HepG2 (cell line): ENCODE data around the gene GRAMD4. TPM values are rescaled to one million over a fixed set of nuclear protein-coding genes. Genes with fewer than 3 reads are reported as not detected.

Experiments used
- ATAC-seq: fragments of 200-7000 bp; cut with Tn5 transposase; 3 replicates; pipeline ENCODE4 v1.9.1; 2020; ENCODE audit warnings: mild to moderate bottlenecking, moderate library complexity
- BruUV-seq: library from RNA; stranded (reverse); fragments of 400-500 nt; replicated peaks from 2 replicates; lab custom pipeline; 2021; lab: Mats Ljungman, UMichigan
- CTCF ChIA-PET: fragments of 300-600 bp; formaldehyde crosslinking; extraction: SDS; loops from one replicate; lab custom pipeline; 2021; ENCODE audit warnings: low total read pairs, inconsistent platforms, low intra/inter-chr PET ratio; lab: Yijun Ruan, JAX
- POLR2A ChIA-PET: fragments of 350-600 bp; sonication (Branson Sonifier 250); formaldehyde crosslinking; loops from one replicate; lab custom pipeline; 2020; ENCODE audit warnings: antibody characterized with exemption, inconsistent platforms; lab: Yijun Ruan, JAX
- DNase-seq: peaks from one replicate; pipeline ENCODE4 v3.0.0-alpha.2; 2015; ENCODE audit warnings: low spot score
- FAIRE-seq: peaks from 3 replicates; lab custom pipeline; 2011; peaks lifted over from hg19 to GRCh38; lab: Jason Lieb, UNC
- H2AFZ ChIP-seq: one replicate; pipeline ENCODE4 v1.6.1; 2011; ENCODE audit warnings: low read length, inconsistent platforms
- H3K27ac ChIP-seq: fragments of 300-600 bp; 3 replicates; pipeline ENCODE4 v1.8.0; 2011; ENCODE audit warnings: mixed run types, mild to moderate bottlenecking, mixed read lengths, low read length, inconsistent platforms; ENCODE audit not compliant: insufficient read depth; ENCODE audit errors: extremely low read length
- H3K27me3 ChIP-seq, 2 experiments: fragments of 200-600 bp in 1 of 2; 2 replicates in 1 of 2; 3 replicates in 1 of 2; pipeline versions ENCODE4 v1.6.0 to v1.8.0; 2011; ENCODE audit warnings: low read length in 2 of 2, mild to moderate bottlenecking in 2 of 2, moderate library complexity in 2 of 2, inconsistent platforms in 1 of 2; ENCODE audit not compliant: insufficient read depth in 2 of 2, control insufficient read depth in 1 of 2
- H3K36me3 ChIP-seq, 2 experiments: fragments of 200-600 bp in 1 of 2; replicated peaks in 1 of 2; 2 replicates in 1 of 2; 3 replicates in 1 of 2; pipeline versions ENCODE4 v1.5.1 to v1.8.0; 2011; ENCODE audit warnings: low read length in 2 of 2, inconsistent platforms in 1 of 2; ENCODE audit not compliant: insufficient read depth in 2 of 2, control insufficient read depth in 1 of 2
- H3K4me1 ChIP-seq: 2 replicates; pipeline ENCODE4 v1.5.1; 2012; ENCODE audit warnings: low read length, inconsistent platforms; ENCODE audit not compliant: insufficient read depth
- H3K4me2 ChIP-seq: 2 replicates; pipeline ENCODE4 v1.6.0; 2011; ENCODE audit warnings: low read depth, low read length, inconsistent platforms
- H3K4me3 ChIP-seq, 3 experiments: fragments of 200-600 bp in 1 of 3; sonication (generic), shearing (Covaris generic) in 1 of 3; replicated peaks in 1 of 3; 2 replicates each; pipeline ENCODE4 v1.5.1; 2011 to 2016; ENCODE audit warnings: low read length in 3 of 3, inconsistent platforms in 2 of 3, low read depth in 2 of 3, mild to moderate bottlenecking in 2 of 3, control low read depth in 1 of 3, mixed read lengths in 1 of 3; ENCODE audit not compliant: insufficient read depth in 1 of 3
- H3K79me2 ChIP-seq: one replicate; pipeline ENCODE4 v1.6.1; 2011; ENCODE audit warnings: low read length, inconsistent platforms; ENCODE audit not compliant: insufficient read depth
- H3K9ac ChIP-seq: 2 replicates; pipeline ENCODE4 v1.6.0; 2011; ENCODE audit warnings: mild to moderate bottlenecking, low read depth, low read length, inconsistent platforms; ENCODE audit not compliant: insufficient read depth
- H3K9me3 ChIP-seq: 2 replicates; pipeline ENCODE4 v1.5.1; 2012; ENCODE audit warnings: mild to moderate bottlenecking, low read length
- H4K20me1 ChIP-seq: 2 replicates; pipeline ENCODE4 v1.6.0; 2011; ENCODE audit warnings: inconsistent platforms, mild to moderate bottlenecking, low read length, moderate library complexity; ENCODE audit not compliant: insufficient read depth
- DMAP1 ChIP-seq: IDR thresholded peaks from 2 replicates; pipeline ENCODE4 v1.6.1; 2016
- FOXC1 ChIP-seq: sonication (generic); formaldehyde crosslinking; IDR thresholded peaks from 2 replicates; pipeline ENCODE4 v1.8.0; 2022; ENCODE audit warnings: mild to moderate bottlenecking, missing genetic modification reagents, borderline replicate concordance
- FOXM1 ChIP-seq: sonication (generic); formaldehyde crosslinking; IDR thresholded peaks from 2 replicates; pipeline ENCODE4 v1.5.0; 2020; ENCODE audit warnings: missing genetic modification reagents
- HNF1A ChIP-seq, 2 experiments: sonication (generic) in 1 of 2; formaldehyde crosslinking in 1 of 2; IDR thresholded peaks; 2 replicates each; pipeline versions ENCODE4 v1.4.0 to v1.6.1; 2016 to 2020; ENCODE audit warnings: borderline replicate concordance in 1 of 2, low read depth in 1 of 2, mild to moderate bottlenecking in 1 of 2, missing genetic modification reagents in 1 of 2
- HNRNPL ChIP-seq: fragments of 200-400 bp; formaldehyde crosslinking; IDR thresholded peaks from 2 replicates; pipeline ENCODE4 v1.6.1; 2017; ENCODE audit warnings: mild to moderate bottlenecking, low read depth, low read length
- PAF1 ChIP-seq: IDR thresholded peaks from 2 replicates; pipeline ENCODE4 v1.6.1; 2016; ENCODE audit warnings: missing genetic modification reagents, missing compliant biosample characterization
- TSC22D2 ChIP-seq: sonication (generic); formaldehyde crosslinking; IDR thresholded peaks from 2 replicates; pipeline ENCODE4 v1.5.1; 2020; ENCODE audit warnings: missing genetic modification reagents, mild to moderate bottlenecking, borderline replicate concordance
- ZBTB1 ChIP-seq: sonication (generic); formaldehyde crosslinking; IDR thresholded peaks from 2 replicates; pipeline ENCODE4 v1.4.0; 2020; ENCODE audit warnings: missing genetic modification reagents, borderline replicate concordance
- ZNF276 ChIP-seq: sonication (generic); formaldehyde crosslinking; IDR thresholded peaks from 2 replicates; pipeline ENCODE4 v1.4.0; 2020; ENCODE audit warnings: mild to moderate bottlenecking, low read depth, missing genetic modification reagents
- ZNF30 ChIP-seq: sonication (generic); formaldehyde crosslinking; IDR thresholded peaks from 2 replicates; pipeline ENCODE4 v1.5.0; 2020; ENCODE audit warnings: mild to moderate bottlenecking, missing genetic modification reagents
- ZNF556 ChIP-seq: sonication (generic); formaldehyde crosslinking; IDR thresholded peaks from 2 replicates; pipeline ENCODE4 v1.4.0; 2020; ENCODE audit warnings: mild to moderate bottlenecking, missing genetic modification reagents, borderline replicate concordance
- ZNF75D ChIP-seq: sonication (generic); formaldehyde crosslinking; IDR thresholded peaks from 2 replicates; pipeline ENCODE4 v1.8.1; 2023; ENCODE audit warnings: missing genetic modification reagents, mild to moderate bottlenecking, borderline replicate concordance
- ZNF83 ChIP-seq: sonication (generic); formaldehyde crosslinking; IDR thresholded peaks from 2 replicates; pipeline ENCODE4 v1.4.0; 2020; ENCODE audit warnings: missing genetic modification reagents, mild to moderate bottlenecking, borderline replicate concordance
- WGBS: methylation state at CpG from one replicate; pipeline ENCODE4 v1.1.6; 2017; ENCODE audit warnings: low lambda C conversion rate; 5-methylcytosine and 5-hydroxymethylcytosine counted together
- in situ Hi-C: cut with HindIII; loops from 2 replicates; pipeline ENCODE4 v1.10.0; 2017; ENCODE audit warnings: low pct_unique_long_range_greater_than_20kb; ENCODE audit not compliant: extremely low pct_ligation_motif_present
- intact Hi-C: fragments of 100-400 bp; cut with micrococcal nuclease; formaldehyde crosslinking; loops from one replicate; pipeline ENCODE4 v1.10.0; 2022; ENCODE audit not compliant: unreplicated experiment
- polyA plus RNA-seq, 8 experiments: library from polyadenylated mRNA; depleted of rRNA in 3 of 8; stranded (reverse) in 7 of 8; unstranded in 1 of 8; fragments of >200 nt; fragmentation: Illumina TruSeq in 4 of 8; extraction: Trizol in 4 of 8; gene quantifications; 2 replicates each; pipeline versions ENCODE4 v1.2.1 to v1.2.3, GENCODE V29; 2011 to 2016; ENCODE audit warnings: low read depth in 4 of 8, missing spikeins in 1 of 8, mixed read lengths in 1 of 8; ENCODE audit not compliant: insufficient read depth in 1 of 8
- total RNA-seq, 5 experiments: library from RNA; depleted of rRNA; stranded (reverse); fragments of >200 nt; fragmentation: Illumina TruSeq; extraction: Trizol; gene quantifications; 2 replicates each; pipeline ENCODE4 v1.2.3, GENCODE V29; 2016; ENCODE audit warnings: low read depth in 1 of 5
- TF ChIP-seq, protein P1 (sequence below): sonication (generic); formaldehyde crosslinking; IDR thresholded peaks from 2 replicates; pipeline ENCODE4 v1.5.1; 2020; ENCODE audit warnings: missing genetic modification reagents, mild to moderate bottlenecking, borderline replicate concordance
- TF ChIP-seq, protein P2 (sequence below): sonication (generic); formaldehyde crosslinking; IDR thresholded peaks from 2 replicates; pipeline ENCODE4 v1.5.1; 2020; ENCODE audit warnings: missing genetic modification reagents, mild to moderate bottlenecking, borderline replicate concordance

GRAMD4 gene
- total and polyA plus RNA-seq, 2 of the 13 experiments (the other 11 are each of a cell fraction or from before 2014, with no cell fraction given), result 15.2 to 15.7 TPM

DNA sequence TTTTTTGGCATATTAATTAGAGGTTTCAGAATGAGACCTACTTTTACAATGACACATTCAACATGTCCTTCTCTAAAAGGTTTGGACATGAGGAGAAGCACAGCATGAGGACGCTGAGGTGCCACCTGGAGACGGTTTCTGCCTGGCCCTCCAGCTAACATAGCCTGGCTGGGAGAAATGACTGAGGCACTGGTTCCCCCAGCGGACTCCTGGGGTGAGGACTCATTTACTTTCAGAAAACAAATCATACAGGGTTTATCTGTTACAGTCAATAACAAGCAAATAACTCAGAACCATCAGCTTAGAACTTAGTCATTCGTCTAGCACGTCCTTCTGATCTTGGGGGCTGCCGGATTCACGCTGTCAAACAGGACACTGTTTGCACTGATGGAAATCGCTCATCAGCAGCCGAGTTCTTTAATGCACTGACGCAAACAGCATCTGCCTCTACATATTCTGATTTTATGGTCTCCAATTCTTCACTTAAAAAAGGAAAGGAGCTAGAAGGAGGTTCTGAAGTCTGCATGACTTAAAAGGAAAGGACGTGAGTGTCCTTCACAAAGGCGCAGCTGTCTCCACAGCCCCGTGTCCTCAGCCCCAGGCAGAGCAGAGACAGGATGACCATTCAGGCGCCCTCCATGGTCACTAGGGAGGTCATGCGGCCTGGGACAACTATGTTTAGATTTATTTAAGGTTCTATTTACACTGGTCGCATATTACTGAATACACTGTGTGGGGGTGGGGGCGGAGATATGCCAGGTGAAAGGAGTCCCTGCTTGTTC is 73.6 kb downstream of the GRAMD4 start:
- POLR2A ChIA-PET, result no interaction called here
- no peak for TF ChIP-seq FOXC1 (CRISPR knock-in tag)
- TF ChIP-seq ZBTB1, result no peak
- TF ChIP-seq DMAP1 (CRISPR knock-in tag), result no peak
- TF ChIP-seq ZNF75D, result no peak
- TF ChIP-seq ZNF83 (CRISPR knock-in tag), result no peak
- no peak for TF ChIP-seq FOXM1 (CRISPR knock-in tag)
- TF ChIP-seq TSC22D2 (CRISPR knock-in tag), result no peak
- no peak for TF ChIP-seq PAF1
- TF ChIP-seq HNRNPL, result no peak
- no peak for TF ChIP-seq HNF1A (IDR thresholded peaks at IDR 0.05; ENCODE audit: low read depth)
- TF ChIP-seq HNF1A (CRISPR knock-in tag; IDR thresholded peaks at IDR 0.05; ENCODE audit: borderline replicate concordance), result no peak
- TF ChIP-seq ZNF30 (CRISPR knock-in tag), result no peak
- TF ChIP-seq ZNF556 (CRISPR knock-in tag), result no peak
- TF ChIP-seq, protein P1, sequence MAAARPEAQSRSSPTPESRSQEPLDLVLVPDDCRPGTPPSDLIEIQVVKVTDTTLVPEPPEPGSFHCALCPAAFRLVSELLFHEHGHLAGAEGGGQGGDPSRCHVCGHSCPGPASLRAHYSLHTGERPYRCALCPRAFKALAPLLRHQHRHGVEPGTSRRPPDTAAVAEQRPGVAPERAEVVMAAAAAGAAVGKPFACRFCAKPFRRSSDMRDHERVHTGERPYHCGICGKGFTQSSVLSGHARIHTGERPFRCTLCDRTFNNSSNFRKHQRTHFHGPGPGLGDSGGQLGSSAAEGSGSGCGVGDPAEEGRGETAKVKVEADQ, result no peak
- TF ChIP-seq, protein P2, sequence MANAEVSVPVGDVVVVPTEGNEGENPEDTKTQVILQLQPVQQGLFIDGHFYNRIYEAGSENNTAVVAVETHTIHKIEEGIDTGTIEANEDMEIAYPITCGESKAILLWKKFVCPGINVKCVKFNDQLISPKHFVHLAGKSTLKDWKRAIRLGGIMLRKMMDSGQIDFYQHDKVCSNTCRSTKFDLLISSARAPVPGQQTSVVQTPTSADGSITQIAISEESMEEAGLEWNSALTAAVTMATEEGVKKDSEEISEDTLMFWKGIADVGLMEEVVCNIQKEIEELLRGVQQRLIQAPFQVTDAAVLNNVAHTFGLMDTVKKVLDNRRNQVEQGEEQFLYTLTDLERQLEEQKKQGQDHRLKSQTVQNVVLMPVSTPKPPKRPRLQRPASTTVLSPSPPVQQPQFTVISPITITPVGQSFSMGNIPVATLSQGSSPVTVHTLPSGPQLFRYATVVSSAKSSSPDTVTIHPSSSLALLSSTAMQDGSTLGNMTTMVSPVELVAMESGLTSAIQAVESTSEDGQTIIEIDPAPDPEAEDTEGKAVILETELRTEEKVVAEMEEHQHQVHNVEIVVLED (CRISPR knock-in tag), result no peak
- TF ChIP-seq ZNF276 (CRISPR knock-in tag), result no peak

More for the DNA sequence above, 73.6 kb downstream of the GRAMD4 start:
- no peaks in the 10 kb centered on the region for H4K20me1 ChIP-seq
- intact Hi-C loops, result no loop called here
- no peaks in the 10 kb centered on the region for H3K4me1 ChIP-seq
- H3K9me3 ChIP-seq, result no peaks in the 10 kb centered on the region
- H3K79me2 ChIP-seq, result no peaks in the 10 kb centered on the region
- 94% methylated on average over 17 of the region's 17 CpGs for WGBS
- in situ Hi-C loops, result no loop called here
- no TSS peak for BruUV-seq
- no peak overlapping the region for H3K9ac ChIP-seq
- DNase-seq, result no peak
- CTCF ChIA-PET, result no interaction called here
- H3K4me2 ChIP-seq, result no peak overlapping the region
- H3K4me3 ChIP-seq, result no peak overlapping the region
- H2AFZ ChIP-seq, result no peak overlapping the region
- H3K27ac ChIP-seq, result no peak overlapping the region
- H3K36me3 ChIP-seq, result peaks cover 25 to 76% of the 10 kb centered on the region in 2 experiments; a peak in 4 of 5 replicates
- no peak for ATAC-seq
- no peaks in the 10 kb centered on the region for H3K27me3 ChIP-seq
- FAIRE-seq, result no peak
